Neutrophil (primary cell): ENCODE measurements around the gene FBXW7.

Source experiments
- H3K27ac ChIP-seq: fragments of 200-600 bp; sonication (generic); 2 replicates; pipeline ENCODE4 v1.5.1; 2016; ENCODE audit warnings: mild to moderate bottlenecking, moderate library complexity
- H3K27me3 ChIP-seq: fragments of 200-600 bp; sonication (generic); 2 replicates; pipeline ENCODE4 v1.6.0; 2016; ENCODE audit warnings: mild to moderate bottlenecking
- H3K36me3 ChIP-seq: fragments of 200-600 bp; sonication (generic); 2 replicates; pipeline ENCODE4 v1.5.1; 2017
- H3K4me1 ChIP-seq, 2 experiments: fragments of 200-600 bp in 1 of 2; sonication (generic) in 1 of 2; 1 replicate in 1 of 2; 2 replicates in 1 of 2; pipeline versions ENCODE4 v1.5.1 to v1.6.1; 2013 to 2016; ENCODE audit warnings: low read depth in 1 of 2, low read length in 1 of 2, mild to moderate bottlenecking in 1 of 2, moderate library complexity in 1 of 2; ENCODE audit not compliant: control insufficient read depth in 1 of 2, insufficient read depth in 1 of 2
- H3K4me3 ChIP-seq, 2 experiments: fragments of 200-600 bp in 1 of 2; sonication (generic) in 1 of 2; 1 replicate in 1 of 2; 2 replicates in 1 of 2; pipeline ENCODE4 v1.5.1; 2013 to 2016; ENCODE audit warnings: low read depth in 1 of 2, low read length in 1 of 2, mild to moderate bottlenecking in 1 of 2, moderate library complexity in 1 of 2
- H3K9me3 ChIP-seq: fragments of 200-600 bp; sonication (generic); 2 replicates; pipeline ENCODE4 v1.5.1; 2016
- TF ChIP-seq, protein P1 (sequence below): fragments of 200-600 bp; sonication (generic); IDR thresholded peaks from 2 replicates; pipeline ENCODE4 v1.5.1; 2016; ENCODE audit warnings: antibody characterized with exemption

FBXW7 gene

DNA sequence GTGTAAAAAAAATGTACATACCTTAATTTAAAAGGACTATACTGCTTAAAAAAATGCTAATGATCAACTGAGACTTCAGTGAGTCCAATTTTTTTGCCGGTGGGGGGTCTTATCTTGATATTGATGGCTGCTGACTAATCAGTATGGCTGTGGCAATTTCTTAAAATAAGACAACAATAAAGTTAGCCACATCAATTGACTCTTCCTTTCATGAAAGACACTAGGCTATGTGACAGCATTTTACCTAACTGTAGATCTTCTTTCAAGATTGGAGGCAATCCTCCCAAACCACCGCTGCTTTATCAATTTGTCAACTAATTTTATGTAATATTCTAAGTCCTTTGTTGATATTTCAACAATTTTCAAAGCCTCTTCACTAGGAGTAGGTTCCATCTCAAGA lies 116.1 kb downstream of the FBXW7 start:
- TF ChIP-seq, protein P1, sequence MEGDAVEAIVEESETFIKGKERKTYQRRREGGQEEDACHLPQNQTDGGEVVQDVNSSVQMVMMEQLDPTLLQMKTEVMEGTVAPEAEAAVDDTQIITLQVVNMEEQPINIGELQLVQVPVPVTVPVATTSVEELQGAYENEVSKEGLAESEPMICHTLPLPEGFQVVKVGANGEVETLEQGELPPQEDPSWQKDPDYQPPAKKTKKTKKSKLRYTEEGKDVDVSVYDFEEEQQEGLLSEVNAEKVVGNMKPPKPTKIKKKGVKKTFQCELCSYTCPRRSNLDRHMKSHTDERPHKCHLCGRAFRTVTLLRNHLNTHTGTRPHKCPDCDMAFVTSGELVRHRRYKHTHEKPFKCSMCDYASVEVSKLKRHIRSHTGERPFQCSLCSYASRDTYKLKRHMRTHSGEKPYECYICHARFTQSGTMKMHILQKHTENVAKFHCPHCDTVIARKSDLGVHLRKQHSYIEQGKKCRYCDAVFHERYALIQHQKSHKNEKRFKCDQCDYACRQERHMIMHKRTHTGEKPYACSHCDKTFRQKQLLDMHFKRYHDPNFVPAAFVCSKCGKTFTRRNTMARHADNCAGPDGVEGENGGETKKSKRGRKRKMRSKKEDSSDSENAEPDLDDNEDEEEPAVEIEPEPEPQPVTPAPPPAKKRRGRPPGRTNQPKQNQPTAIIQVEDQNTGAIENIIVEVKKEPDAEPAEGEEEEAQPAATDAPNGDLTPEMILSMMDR = no peak

DNA sequence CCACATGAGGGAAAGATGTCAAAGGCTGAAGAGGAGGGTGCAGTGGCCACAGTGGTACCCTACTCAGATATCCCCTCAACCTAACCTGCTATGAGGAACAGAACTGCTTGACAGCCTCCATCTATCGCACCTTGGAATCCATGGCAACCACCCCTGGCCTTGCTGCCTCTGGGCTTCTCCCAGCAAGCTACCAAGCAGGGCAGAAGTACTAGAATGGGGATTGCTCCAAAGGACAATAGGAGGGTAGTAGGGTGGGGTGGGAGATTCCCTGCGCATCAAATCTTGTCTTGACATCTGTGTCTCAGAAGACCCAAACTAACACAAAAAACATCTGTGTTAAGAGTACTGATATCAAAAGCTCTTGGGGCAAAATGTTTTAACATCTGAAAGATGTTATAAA lies 118.2 kb downstream of the FBXW7 start:
- H3K4me1 ChIP-seq = peaks cover 0 to 4% of the 10 kb centered on the region in 2 experiments
- H3K4me3 ChIP-seq = no peak overlapping the region
- no peak overlapping the region for H3K27ac ChIP-seq
- TF ChIP-seq, protein P1 = no peak
- no peaks in the 10 kb centered on the region for H3K27me3 ChIP-seq
- H3K9me3 ChIP-seq = no peaks in the 10 kb centered on the region
- no peaks in the 10 kb centered on the region for H3K36me3 ChIP-seq

More for the DNA sequence above, 116.1 kb downstream of the FBXW7 start:
- Histone ChIP-seq H3K9me3 (no peaks in the 10 kb centered on the region), H3K4me1 (peaks cover 10 to 15% of the 10 kb centered on the region in 2 experiments), H3K27me3 (no peaks in the 10 kb centered on the region), H3K27ac (no peak overlapping the region), H3K36me3 (no peaks in the 10 kb centered on the region), H3K4me3 (no peak overlapping the region)

DNA sequence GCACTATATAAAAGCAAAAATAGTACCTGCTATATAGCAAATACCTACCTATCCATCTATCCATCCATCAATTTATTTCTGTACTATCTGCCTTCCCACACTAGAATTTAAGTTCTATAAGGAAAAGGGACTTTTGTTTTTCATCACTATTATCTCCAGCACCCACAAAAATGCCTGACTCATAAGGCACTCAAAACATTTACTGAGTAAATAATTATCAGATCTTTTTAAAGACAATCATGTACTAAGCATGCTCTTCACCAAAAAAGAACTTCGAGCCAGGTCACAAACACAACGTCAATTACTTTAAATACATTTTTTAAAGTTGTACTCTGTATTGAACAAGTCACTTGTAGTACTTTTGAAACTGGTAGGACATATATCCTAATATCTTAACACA lies 119.9 kb downstream of the FBXW7 start:
- peaks cover 7% of the 10 kb centered on the region for H3K36me3 ChIP-seq
- TF ChIP-seq, protein P1 = no peak
- no peaks in the 10 kb centered on the region for H3K27me3 ChIP-seq
- no peak overlapping the region for H3K27ac ChIP-seq
- H3K4me3 ChIP-seq = no peak overlapping the region
- peaks cover 0 to 4% of the 10 kb centered on the region in 2 experiments for H3K4me1 ChIP-seq
- H3K9me3 ChIP-seq = no peaks in the 10 kb centered on the region

DNA sequence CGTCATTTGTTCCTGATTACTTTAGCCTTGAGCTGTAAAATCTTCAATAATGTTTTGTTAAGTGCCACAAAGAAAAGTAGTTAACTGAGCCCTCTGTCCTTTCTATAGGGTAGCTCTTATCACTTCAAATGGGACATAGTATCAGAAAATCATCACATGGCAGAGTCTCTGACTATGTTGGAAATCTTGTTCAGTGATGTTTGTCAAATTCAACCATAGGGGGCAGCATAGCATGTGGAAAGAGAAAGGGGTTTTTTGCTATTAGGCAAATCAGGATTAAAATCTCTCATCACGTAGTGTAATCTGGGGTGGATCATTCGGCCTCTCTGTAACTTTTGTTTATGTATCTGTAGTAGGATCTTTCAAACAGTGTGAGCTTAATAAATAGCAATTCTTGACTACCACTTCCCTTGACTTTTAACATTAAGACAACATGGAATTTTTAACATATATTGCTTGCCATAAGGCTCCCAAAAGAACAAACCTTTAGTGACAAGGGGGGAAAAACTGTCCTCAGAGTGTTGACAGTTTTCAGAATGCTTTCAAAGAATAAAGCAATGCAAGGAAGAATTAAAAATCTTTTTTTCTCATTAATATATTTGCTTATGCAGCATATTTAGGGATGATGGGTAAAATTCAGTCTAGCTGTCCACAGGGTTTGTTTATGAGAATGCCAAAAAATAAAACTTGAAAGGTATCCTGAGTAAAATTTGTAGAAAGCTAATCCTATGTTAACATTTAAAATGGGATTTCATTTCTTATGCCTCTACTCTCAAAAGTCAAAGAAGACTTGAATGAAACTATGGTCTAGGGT lies 127.2 kb downstream of the FBXW7 start:
- TF ChIP-seq, protein P1 = no peak
- H3K27ac ChIP-seq = no peak overlapping the region
- no peaks in the 10 kb centered on the region for H3K4me1 ChIP-seq

DNA sequence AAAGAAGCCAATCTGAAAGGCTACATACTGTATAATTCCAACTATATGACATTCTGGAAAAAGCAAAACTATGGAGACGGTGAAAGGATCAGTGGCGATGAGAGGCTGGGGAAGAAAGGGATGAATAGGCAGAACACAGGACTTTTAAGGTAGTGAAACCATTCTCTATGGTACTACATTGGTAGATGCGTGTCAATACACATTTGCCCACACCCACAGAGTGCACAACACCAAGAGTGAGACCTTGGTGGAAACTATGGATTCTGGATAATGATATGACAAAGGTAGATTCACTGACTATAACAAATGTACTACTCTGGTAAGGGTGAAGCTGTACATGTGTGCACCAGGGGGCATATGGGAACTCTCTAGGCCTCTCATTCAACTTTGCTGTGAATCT lies 134.5 kb downstream of the FBXW7 start:
- TF ChIP-seq, protein P1 = no peak
- Histone ChIP-seq H3K27ac (no peak overlapping the region), H3K9me3 (no peaks in the 10 kb centered on the region), H3K4me1 (peaks cover 12 to 14% of the 10 kb centered on the region in 2 experiments), H3K36me3 (no peaks in the 10 kb centered on the region), H3K4me3 (no peak overlapping the region), H3K27me3 (no peaks in the 10 kb centered on the region)

More for the DNA sequence above, 127.2 kb downstream of the FBXW7 start:
- Histone ChIP-seq H3K9me3 (no peaks in the 10 kb centered on the region), H3K36me3 (peaks cover 20% of the 10 kb centered on the region), H3K4me3 (no peak overlapping the region), H3K27me3 (no peaks in the 10 kb centered on the region)
